ENCODE data around the gene RILPL2.

DNA sequence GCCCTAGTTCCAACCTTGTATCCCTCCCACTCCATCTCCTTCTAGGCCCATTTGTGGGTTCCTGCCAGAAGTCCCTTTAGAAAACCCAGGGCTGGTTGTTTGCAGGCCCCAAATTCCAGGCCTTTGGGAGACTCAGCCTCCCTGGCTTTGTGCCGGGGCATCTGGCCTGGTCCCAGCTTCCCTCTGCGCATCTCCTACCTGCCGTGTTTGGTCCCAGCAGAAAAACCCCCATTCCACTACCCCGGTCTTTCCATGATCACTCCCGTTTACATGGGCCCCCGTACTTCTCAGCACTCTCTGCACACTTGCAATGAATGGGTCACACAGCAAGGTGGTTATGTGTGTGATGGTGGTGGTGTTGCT, 37.2 kb downstream of the RILPL2 start:
- TF ChIP-seq, protein P1, sequence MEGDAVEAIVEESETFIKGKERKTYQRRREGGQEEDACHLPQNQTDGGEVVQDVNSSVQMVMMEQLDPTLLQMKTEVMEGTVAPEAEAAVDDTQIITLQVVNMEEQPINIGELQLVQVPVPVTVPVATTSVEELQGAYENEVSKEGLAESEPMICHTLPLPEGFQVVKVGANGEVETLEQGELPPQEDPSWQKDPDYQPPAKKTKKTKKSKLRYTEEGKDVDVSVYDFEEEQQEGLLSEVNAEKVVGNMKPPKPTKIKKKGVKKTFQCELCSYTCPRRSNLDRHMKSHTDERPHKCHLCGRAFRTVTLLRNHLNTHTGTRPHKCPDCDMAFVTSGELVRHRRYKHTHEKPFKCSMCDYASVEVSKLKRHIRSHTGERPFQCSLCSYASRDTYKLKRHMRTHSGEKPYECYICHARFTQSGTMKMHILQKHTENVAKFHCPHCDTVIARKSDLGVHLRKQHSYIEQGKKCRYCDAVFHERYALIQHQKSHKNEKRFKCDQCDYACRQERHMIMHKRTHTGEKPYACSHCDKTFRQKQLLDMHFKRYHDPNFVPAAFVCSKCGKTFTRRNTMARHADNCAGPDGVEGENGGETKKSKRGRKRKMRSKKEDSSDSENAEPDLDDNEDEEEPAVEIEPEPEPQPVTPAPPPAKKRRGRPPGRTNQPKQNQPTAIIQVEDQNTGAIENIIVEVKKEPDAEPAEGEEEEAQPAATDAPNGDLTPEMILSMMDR (conservative IDR thresholded peaks at IDR 0.05; ENCODE audit: low read length), result no peak
- TF ChIP-seq EZH2phosphoT487 (IDR thresholded peaks at IDR 0.05; ENCODE audit: borderline replicate concordance, low read depth, low read length), result no peak
